Lower leg skin (tissue), 3 donors: ENCODE results near the gene TUFT1.

ENCODE experiments used
- POLR2A ChIP-seq, 2 donors: fragments of 450-650 bp; IDR thresholded peaks; one replicate each; pipeline ENCODE4 v1.6.1; 2016 to 2017; ENCODE audit warnings: antibody characterized with exemption in 2 of 2, mild to moderate bottlenecking in 1 of 2, moderate library complexity in 1 of 2
- TF ChIP-seq, protein P1 (sequence below), 3 donors: fragments of 450-650 bp; IDR thresholded peaks; one replicate each; pipeline ENCODE4 v1.5.1; 2016; ENCODE audit warnings: antibody characterized with exemption in 3 of 3, mild to moderate bottlenecking in 3 of 3, moderate library complexity in 2 of 3

DNA sequence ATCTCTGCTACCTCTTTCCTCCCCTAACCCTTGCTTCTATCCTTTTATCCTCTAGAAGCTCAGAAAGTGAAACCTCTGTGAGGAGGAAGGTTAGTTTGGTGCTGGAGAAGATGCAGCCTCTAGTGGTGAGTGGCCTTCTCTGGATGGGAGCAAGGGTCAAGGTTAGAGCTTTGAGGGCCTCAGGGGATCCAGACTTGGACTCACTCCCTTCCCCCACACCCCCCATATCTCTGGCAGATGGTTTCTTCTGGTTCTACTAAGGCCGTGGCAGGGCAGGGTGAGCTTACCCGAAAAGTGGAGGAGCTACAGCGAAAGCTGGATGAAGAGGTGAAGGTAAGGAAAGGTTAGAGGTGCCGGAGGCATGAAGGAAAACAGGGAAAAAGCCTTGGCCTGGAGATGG lies 19.8 kb upstream of the TUFT1 start:
- TF ChIP-seq, protein P1, sequence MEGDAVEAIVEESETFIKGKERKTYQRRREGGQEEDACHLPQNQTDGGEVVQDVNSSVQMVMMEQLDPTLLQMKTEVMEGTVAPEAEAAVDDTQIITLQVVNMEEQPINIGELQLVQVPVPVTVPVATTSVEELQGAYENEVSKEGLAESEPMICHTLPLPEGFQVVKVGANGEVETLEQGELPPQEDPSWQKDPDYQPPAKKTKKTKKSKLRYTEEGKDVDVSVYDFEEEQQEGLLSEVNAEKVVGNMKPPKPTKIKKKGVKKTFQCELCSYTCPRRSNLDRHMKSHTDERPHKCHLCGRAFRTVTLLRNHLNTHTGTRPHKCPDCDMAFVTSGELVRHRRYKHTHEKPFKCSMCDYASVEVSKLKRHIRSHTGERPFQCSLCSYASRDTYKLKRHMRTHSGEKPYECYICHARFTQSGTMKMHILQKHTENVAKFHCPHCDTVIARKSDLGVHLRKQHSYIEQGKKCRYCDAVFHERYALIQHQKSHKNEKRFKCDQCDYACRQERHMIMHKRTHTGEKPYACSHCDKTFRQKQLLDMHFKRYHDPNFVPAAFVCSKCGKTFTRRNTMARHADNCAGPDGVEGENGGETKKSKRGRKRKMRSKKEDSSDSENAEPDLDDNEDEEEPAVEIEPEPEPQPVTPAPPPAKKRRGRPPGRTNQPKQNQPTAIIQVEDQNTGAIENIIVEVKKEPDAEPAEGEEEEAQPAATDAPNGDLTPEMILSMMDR (IDR thresholded peaks at IDR 0.05), result no peak
- TF ChIP-seq POLR2A (IDR thresholded peaks at IDR 0.05), result no peak
